22Rv1 (cell line): ENCODE measurements around the gene BABAM2.

Source experiments
- H3K27ac ChIP-seq: fragments of 450-650 bp; 2 replicates; pipeline ENCODE4 v1.5.1; 2017
- ZFX ChIP-seq: fragments of 450-650 bp; IDR thresholded peaks from 2 replicates; pipeline ENCODE4 v1.6.1; 2017; ENCODE audit warnings: antibody characterized with exemption, borderline replicate concordance
- TF ChIP-seq, protein P1 (sequence below): fragments of 450-650 bp; IDR thresholded peaks from 2 replicates; pipeline ENCODE4 v1.5.1; 2017; ENCODE audit warnings: mild to moderate bottlenecking

Gene BABAM2

GRCh38 chr2:27884601-27885000 is 5.9 kb upstream of the BABAM2 start:
- H3K27ac ChIP-seq: no peak overlapping the region
- no peak for TF ChIP-seq ZFX

DNA sequence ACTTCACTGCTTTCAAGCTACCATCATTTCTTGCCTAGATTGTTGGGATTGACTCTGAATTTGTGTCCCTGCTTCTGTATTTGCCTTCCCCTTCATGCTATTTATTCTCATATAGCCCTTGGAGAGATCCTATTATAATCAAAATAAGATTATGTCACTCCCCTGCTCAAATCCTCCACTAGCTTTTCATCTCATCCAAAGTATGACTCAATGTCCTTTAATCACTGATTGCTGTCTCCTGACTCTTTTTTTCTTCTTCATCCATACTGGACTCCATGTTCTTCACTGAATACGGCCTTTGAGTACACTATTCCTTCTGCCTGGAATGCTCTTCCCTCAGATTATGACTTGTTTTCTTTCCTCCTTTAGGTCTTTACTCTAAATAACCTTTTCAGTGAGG is 5.3 kb upstream of the BABAM2 start:
- no peak overlapping the region for H3K27ac ChIP-seq
- TF ChIP-seq, protein P1, sequence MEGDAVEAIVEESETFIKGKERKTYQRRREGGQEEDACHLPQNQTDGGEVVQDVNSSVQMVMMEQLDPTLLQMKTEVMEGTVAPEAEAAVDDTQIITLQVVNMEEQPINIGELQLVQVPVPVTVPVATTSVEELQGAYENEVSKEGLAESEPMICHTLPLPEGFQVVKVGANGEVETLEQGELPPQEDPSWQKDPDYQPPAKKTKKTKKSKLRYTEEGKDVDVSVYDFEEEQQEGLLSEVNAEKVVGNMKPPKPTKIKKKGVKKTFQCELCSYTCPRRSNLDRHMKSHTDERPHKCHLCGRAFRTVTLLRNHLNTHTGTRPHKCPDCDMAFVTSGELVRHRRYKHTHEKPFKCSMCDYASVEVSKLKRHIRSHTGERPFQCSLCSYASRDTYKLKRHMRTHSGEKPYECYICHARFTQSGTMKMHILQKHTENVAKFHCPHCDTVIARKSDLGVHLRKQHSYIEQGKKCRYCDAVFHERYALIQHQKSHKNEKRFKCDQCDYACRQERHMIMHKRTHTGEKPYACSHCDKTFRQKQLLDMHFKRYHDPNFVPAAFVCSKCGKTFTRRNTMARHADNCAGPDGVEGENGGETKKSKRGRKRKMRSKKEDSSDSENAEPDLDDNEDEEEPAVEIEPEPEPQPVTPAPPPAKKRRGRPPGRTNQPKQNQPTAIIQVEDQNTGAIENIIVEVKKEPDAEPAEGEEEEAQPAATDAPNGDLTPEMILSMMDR: no peak
- no peak for TF ChIP-seq ZFX

DNA sequence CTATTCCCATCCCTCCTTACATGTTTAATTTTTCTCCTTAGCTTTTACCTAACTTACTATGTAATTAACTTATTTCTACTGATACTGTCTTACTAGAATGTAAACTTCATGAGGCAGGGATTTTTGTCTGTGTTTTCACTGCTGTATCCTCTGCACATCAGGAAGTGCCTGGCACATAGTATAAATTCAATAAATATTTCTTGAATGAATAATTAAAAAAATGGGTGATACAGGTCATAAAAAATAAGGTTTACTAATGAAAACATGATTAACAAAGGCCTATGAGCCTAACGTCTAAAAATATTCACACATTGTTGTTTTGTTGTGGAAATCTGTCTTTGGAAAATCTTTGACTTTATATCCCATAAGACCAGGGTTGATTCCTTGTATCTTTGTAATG is 4.9 kb upstream of the BABAM2 start:
- H3K27ac ChIP-seq: no peak overlapping the region
- TF ChIP-seq, protein P1: no peak
- TF ChIP-seq ZFX: no peak

DNA sequence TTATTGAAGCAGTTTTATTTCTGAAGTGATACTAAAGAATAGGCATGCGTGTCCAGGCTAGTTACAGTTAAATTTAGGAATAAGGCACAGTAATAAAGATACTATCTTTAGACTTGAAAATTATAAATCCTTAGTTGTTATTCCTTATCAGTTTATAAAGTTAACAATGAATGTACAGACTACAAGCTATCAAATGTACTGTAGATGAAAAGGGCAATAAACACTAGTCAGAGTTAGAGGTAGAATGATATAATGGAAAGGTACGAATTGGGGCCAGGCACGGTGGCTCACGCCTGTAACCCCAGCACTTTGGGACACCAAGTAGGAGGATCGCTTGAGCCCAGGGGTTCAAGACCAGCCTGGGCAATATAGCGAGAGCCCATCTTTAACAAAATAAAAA is 4.2 kb upstream of the BABAM2 start:
- no peak overlapping the region for H3K27ac ChIP-seq
- TF ChIP-seq, protein P1: no peak
- no peak for TF ChIP-seq ZFX

- H3K27ac ChIP-seq: no peak overlapping the region
- no peak for TF ChIP-seq ZFX
- TF ChIP-seq, protein P1: no peak
These were observed 3.4 kb upstream of the BABAM2 start for GRCh38 chr2:27887111-27887510.

DNA sequence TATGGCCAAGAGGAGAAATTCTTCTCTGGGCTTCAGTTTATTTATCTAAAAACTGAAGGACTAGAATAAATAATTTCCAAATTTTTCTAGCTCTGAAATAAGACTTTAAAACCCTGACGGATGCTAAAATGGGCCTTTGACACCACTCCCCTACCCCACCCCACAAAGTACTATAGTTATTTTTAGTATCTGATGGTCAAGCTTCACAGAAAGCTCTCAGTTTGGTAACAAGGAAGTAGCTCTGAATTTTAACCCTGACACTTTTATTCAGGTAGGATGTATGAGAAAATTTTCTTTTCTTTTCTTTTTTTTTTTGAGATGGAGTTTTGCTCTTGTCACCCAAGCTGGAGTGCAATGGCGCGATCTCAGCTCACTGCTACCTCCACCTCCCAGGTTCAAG is 2.7 kb upstream of the BABAM2 start:
- H3K27ac ChIP-seq: no peak overlapping the region
- TF ChIP-seq, protein P1: no peak
- TF ChIP-seq ZFX: no peak

DNA sequence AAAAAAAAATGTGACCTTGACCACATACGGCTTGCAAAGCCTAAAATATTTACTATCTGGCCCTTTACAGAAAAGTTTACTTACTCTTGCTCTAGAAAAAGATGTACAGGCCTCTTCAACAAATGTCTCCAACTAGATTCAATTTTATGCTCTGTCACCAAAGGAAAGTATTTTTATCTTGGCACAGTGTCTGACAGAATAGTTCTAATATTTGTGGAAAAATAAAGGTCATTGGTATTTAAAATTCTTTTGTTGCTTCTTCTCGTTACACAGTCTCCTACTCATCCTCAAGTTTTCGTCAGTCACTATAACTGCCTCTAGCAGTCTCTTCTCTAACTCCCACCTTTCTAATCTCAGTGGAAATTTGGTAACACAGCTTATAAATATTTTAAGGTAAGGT is 1.7 kb upstream of the BABAM2 start:
- no peak overlapping the region for H3K27ac ChIP-seq
- TF ChIP-seq, protein P1: no peak
- no peak for TF ChIP-seq ZFX

DNA sequence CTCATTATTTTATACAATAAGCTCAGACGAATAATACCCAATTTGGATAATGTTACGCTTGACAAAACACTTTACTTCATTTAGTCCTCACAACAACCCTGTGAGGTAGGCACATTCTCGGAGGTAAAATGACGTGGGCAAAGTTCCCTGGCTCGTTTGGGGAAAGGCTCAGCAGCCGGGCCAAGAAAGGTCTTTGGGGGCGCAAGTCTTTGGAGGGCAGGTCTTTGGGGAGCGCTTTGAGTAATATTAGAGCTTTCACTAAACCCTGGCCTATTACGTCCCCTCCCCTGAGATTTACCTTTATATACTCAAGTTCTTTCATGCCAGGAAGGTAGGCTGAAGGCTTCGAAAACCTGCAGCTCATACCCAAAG is 769 bp upstream of the BABAM2 start:
- TF ChIP-seq, protein P1: no peak
- no peak for TF ChIP-seq ZFX
- H3K27ac ChIP-seq: peak overlapping the region; percentile 72
